GM12878 (cell line): ENCODE measurements around the gene CRYL1. TPM values are rescaled to one million over a fixed set of nuclear protein-coding genes. Genes with fewer than 3 reads are reported as not detected.

Experiments
- ATAC-seq: fragments of 200-7000 bp; cut with Tn5 transposase; 3 replicates; pipeline ENCODE4 v1.9.1; 2020; ENCODE audit warnings: mild to moderate bottlenecking, moderate library complexity
- BruUV-seq: library from RNA; stranded (reverse); fragments of 400-500 nt; replicated peaks from 2 replicates; lab custom pipeline; 2021; lab: Mats Ljungman, UMichigan
- CTCF ChIA-PET: fragments of 300-600 bp; sonication (Branson Sonifier 250); formaldehyde crosslinking; extraction: SDS; loops from one replicate; lab custom pipeline; 2021; ENCODE audit warnings: inconsistent platforms; lab: Yijun Ruan, JAX
- POLR2A ChIA-PET: fragments of 350-600 bp; formaldehyde crosslinking; extraction: SDS; loops from one replicate; lab custom pipeline; 2021; ENCODE audit warnings: inconsistent platforms; lab: Charles Lee
- RAD21 ChIA-PET: fragments of 300-600 bp; sonication (Branson Sonifier 250); formaldehyde crosslinking; loops from one replicate; lab custom pipeline; 2023; ENCODE audit warnings: antibody characterized with exemption; ENCODE audit not compliant: unreplicated experiment; lab: Charles Lee
- SMC1A ChIA-PET: fragments of 300-600 bp; sonication (Branson Sonifier 250); formaldehyde crosslinking; loops from one replicate; lab custom pipeline; 2023; ENCODE audit not compliant: unreplicated experiment, uncharacterized antibody; lab: Charles Lee
- DNase-seq: peaks from one replicate; pipeline ENCODE4 v3.0.0-alpha.2; 2011; ENCODE audit warnings: low read depth, low spot score
- FAIRE-seq: peaks from 3 replicates; lab custom pipeline; 2011; peaks lifted over from hg19 to GRCh38; lab: Jason Lieb, UNC
- H2AFZ ChIP-seq: 2 replicates; pipeline ENCODE4 v1.6.0; 2011; ENCODE audit warnings: low read depth, low read length, control low read depth; ENCODE audit not compliant: control insufficient read depth
- H3K27ac ChIP-seq: 2 replicates; pipeline ENCODE4 v1.5.1; 2011; ENCODE audit warnings: control low read depth; ENCODE audit not compliant: control insufficient read depth, insufficient read depth
- H3K27me3 ChIP-seq, 2 experiments: replicated peaks in 1 of 2; 2 replicates each; pipeline versions ENCODE4 v1.6.0 to v1.6.1; 2011; ENCODE audit warnings: low read length in 1 of 2; ENCODE audit not compliant: control insufficient read depth in 2 of 2, insufficient read depth in 2 of 2
- H3K36me3 ChIP-seq, 2 experiments: 2 replicates each; pipeline ENCODE4 v1.5.1; 2011; ENCODE audit warnings: low read length in 1 of 2; ENCODE audit not compliant: control insufficient read depth in 2 of 2, insufficient read depth in 2 of 2
- H3K4me1 ChIP-seq: 2 replicates; pipeline ENCODE4 v1.6.1; 2011; ENCODE audit warnings: mild to moderate bottlenecking, low read length, moderate library complexity, mixed read lengths; ENCODE audit not compliant: control insufficient read depth, insufficient read depth
- H3K4me2 ChIP-seq: 2 replicates; pipeline ENCODE4 v1.6.0; 2011; ENCODE audit warnings: control low read depth; ENCODE audit not compliant: control insufficient read depth, insufficient read depth
- H3K4me3 ChIP-seq: fragments of 200-600 bp; sonication (generic); 2 replicates; pipeline ENCODE4 v1.5.1; 2016
- H3K79me2 ChIP-seq: 2 replicates; pipeline ENCODE4 v1.6.0; 2011; ENCODE audit warnings: low read length; ENCODE audit not compliant: control insufficient read depth, insufficient read depth
- H3K9ac ChIP-seq: 2 replicates; pipeline ENCODE4 v1.8.0; 2011; ENCODE audit warnings: low read length, control low read depth, mixed read lengths; ENCODE audit not compliant: control insufficient read depth, insufficient read depth
- H3K9me3 ChIP-seq: replicated peaks from 3 replicates; pipeline ENCODE4 v1.5.1; 2011; ENCODE audit warnings: mild to moderate bottlenecking, low read length; ENCODE audit not compliant: control insufficient read depth, insufficient read depth
- H4K20me1 ChIP-seq: 2 replicates; pipeline ENCODE4 v1.6.0; 2011; ENCODE audit not compliant: control insufficient read depth, insufficient read depth
- EED ChIP-seq: sonication (generic); IDR thresholded peaks from 2 replicates; pipeline ENCODE4 v1.6.1; 2016; ENCODE audit warnings: antibody characterized with exemption, low read depth
- HDGF ChIP-seq: fragments of 450-650 bp; IDR thresholded peaks from 2 replicates; pipeline ENCODE4 v1.6.1; 2016; ENCODE audit warnings: antibody characterized with exemption
- NBN ChIP-seq: fragments of 450-650 bp; IDR thresholded peaks from 2 replicates; pipeline ENCODE4 v1.6.1; 2016
- RCOR1 ChIP-seq: conservative IDR thresholded peaks from 2 replicates; pipeline ENCODE4 v1.6.1; 2012; ENCODE audit warnings: low read depth, low read length, improper control_type of control experiment
- TBL1XR1 ChIP-seq: IDR thresholded peaks from 2 replicates; pipeline ENCODE4 v1.6.1; 2012; ENCODE audit warnings: low read depth, low read length, improper control_type of control experiment
- whole genome bisulfite sequencing: methylation state at CpG from one replicate; pipeline ENCODE4 v1.1.6; 2016; ENCODE audit warnings: low lambda C conversion rate; ENCODE audit not compliant: insufficient replicate concordance, insufficient coverage; ENCODE audit errors: missing lambda C conversion rate; 5-methylcytosine and 5-hydroxymethylcytosine counted together
- in situ Hi-C: fragments of 300-500 bp; cut with MboI; formaldehyde crosslinking; loops from 9 replicates; pipeline ENCODE4 v1.14.3; 2018; ENCODE audit warnings: mixed read lengths
- intact Hi-C: fragments of 100-400 bp; cut with micrococcal nuclease; formaldehyde crosslinking; loops from one replicate; pipeline ENCODE4 v1.14.2; 2022; ENCODE audit not compliant: unreplicated experiment
- polyA plus RNA-seq, 11 experiments: library from polyadenylated mRNA; depleted of rRNA in 4 of 11; unstranded in 6 of 11; stranded (reverse) in 5 of 11; fragments of >200 nt; fragmentation: Nextera tagmentation in 4 of 11; fragmentation: Illumina TruSeq in 1 of 11; extraction: Ambion mirVana in 4 of 11; extraction: Trizol in 1 of 11; gene quantifications; 1 replicate in 1 of 11; 2 replicates in 10 of 11; pipeline versions ENCODE4 v1.2.1 to v1.2.3, GENCODE V29; 2011 to 2016; ENCODE audit warnings: inconsistent platforms in 2 of 11, missing spikeins in 2 of 11, low read depth in 1 of 11
- total RNA-seq, 4 experiments: library from RNA; depleted of rRNA in 3 of 4; stranded (reverse); fragments of >200 nt in 3 of 4; fragmentation: Illumina TruSeq in 1 of 4; extraction: Trizol in 1 of 4; gene quantifications; 2 replicates each; pipeline versions ENCODE4 v1.2.1 to v1.2.3, GENCODE V29; 2013 to 2021
- TF ChIP-seq, protein P1 (sequence below): fragments of 450-650 bp; IDR thresholded peaks from 2 replicates; pipeline ENCODE4 v1.6.1; 2017; ENCODE audit warnings: borderline replicate concordance

CRYL1 gene
- total and polyA plus RNA-seq, 10 of the 15 experiments (the other 5 are each of a cell fraction or from before 2014, with no cell fraction given): 5.5 to 36.7 (median 12.2) TPM

DNA sequence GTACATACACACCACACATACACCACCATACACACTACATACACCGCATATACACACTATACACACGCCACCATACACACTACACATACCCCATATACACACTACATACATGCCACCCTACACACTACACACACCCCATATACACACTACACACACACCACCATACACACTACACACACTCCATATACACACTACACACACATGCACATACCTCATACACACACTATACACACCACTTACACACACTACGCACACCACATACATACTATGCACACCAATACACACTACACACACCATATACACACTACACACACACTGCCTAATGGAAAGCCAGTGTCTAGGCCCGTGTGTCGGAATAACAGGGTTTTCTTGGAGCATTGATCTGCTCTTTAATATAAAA, 27.5 kb downstream of the CRYL1 start (continued):
- TF ChIP-seq, protein P1, sequence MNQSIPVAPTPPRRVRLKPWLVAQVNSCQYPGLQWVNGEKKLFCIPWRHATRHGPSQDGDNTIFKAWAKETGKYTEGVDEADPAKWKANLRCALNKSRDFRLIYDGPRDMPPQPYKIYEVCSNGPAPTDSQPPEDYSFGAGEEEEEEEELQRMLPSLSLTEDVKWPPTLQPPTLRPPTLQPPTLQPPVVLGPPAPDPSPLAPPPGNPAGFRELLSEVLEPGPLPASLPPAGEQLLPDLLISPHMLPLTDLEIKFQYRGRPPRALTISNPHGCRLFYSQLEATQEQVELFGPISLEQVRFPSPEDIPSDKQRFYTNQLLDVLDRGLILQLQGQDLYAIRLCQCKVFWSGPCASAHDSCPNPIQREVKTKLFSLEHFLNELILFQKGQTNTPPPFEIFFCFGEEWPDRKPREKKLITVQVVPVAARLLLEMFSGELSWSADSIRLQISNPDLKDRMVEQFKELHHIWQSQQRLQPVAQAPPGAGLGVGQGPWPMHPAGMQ: no peak
- TF ChIP-seq TBL1XR1: no peak
- TF ChIP-seq EED: no peak

DNA sequence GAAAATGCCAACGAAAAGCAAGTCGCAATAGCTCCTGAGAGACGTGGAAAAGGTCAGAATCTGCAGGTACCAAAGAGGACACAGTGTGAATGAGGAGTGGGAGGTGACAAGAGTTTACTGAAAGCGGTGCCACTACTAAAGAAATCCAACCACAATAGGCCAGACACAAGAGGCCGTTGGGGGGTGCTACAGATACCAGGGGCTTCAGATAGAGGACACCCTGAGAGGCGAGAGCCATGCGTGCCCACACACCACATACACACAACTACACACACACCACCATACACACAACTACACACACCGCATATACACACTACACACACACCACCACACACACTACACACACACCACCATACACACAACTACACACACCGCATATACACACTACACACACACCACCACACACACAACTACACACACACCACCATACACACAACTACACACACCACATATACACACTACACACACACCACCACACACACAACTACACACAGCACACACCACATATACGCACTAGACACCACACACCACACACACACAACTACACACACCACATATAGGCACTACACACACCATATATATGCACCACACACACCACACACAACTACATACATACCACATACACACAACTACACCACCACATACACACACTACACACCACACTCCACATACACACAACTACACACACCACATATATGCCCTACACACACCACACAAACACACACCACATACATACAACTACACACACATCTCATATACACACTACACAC, 28.5 kb downstream of the CRYL1 start:
- Histone ChIP-seq H4K20me1 (no peaks in the 10 kb centered on the region), H2AFZ (no peak overlapping the region), H3K27ac (no peak overlapping the region), H3K9me3 (no peaks in the 10 kb centered on the region), H3K27me3 (no peaks in the 10 kb centered on the region), H3K36me3 (no peaks in the 10 kb centered on the region), H3K4me2 (no peak overlapping the region), H3K9ac (no peak overlapping the region), H3K79me2 (no peaks in the 10 kb centered on the region), H3K4me3 (no peak overlapping the region), H3K4me1 (no peaks in the 10 kb centered on the region)
- ATAC-seq (no peak), DNase-seq (no peak), FAIRE-seq (peak; percentile 68)
- CTCF ChIA-PET: interaction anchor here (1.5 to 8.6 kb wide), 4 partner anchors 9 to 428 kb away, joined by 4 to 127 read pairs (median 46); no protein-coding TSS in a partner anchor
- SMC1A ChIA-PET: interaction anchor here (0.6 to 4.2 kb wide), 7 partner anchors 8 to 428 kb away, joined by 3 to 19 read pairs (median 3); no protein-coding TSS in a partner anchor
- in situ Hi-C loops: no loop called here
- no TSS peak for BruUV-seq
- TF ChIP-seq RCOR1 (no peak), NBN (0 out of 2 replicates have a peak, but pooled peaks have one; percentile 37), HDGF (peak; percentile 80)
- RAD21 ChIA-PET: interaction anchor here (1.4 to 2.4 kb wide), 2 partner anchors 54 to 331 kb away, joined by 4 to 16 read pairs; no protein-coding TSS in a partner anchor
- intact Hi-C loops: loop anchor here (5.0 to 10.0 kb wide), 5 partner anchors 55 to 980 kb away; partner anchors contain the start of genes EEF1AKMT1 and IL17D
- POLR2A ChIA-PET: no interaction called here
- 71% methylated on average over 9 of the region's 10 CpGs for WGBS
